CD4-positive, CD25-positive, alpha-beta regulatory T cell (primary cell): Measurements from ENCODE around the gene CCDC81. TPM values are rescaled to one million over a fixed set of nuclear protein-coding genes. Genes with fewer than 3 reads are reported as not detected.

Source experiments
- ATAC-seq, 2 donors: fragments of 150-1000 bp; cut with Tn5 transposase; one replicate each; pipeline ENCODE4 v1.10.0; 2021; ENCODE audit warnings: low read depth in 2 of 2, moderate number of reproducible peaks in 2 of 2, moderate library complexity in 1 of 2
- DNase-seq, 3 donors: peaks; one replicate each; pipeline versions ENCODE4 v3.0.0 to v3.0.0-alpha.2; 2012 to 2022; ENCODE audit warnings: mixed read lengths in 1 of 3
- H3K27ac ChIP-seq: one replicate; pipeline ENCODE4 v1.7.0; 2013; ENCODE audit warnings: mild to moderate bottlenecking, low read length; ENCODE audit not compliant: insufficient read depth, poor library complexity, severe bottlenecking
- H3K27me3 ChIP-seq: one replicate; pipeline ENCODE4 v1.7.0; 2013; ENCODE audit warnings: low read length; ENCODE audit not compliant: control insufficient read depth, insufficient read depth
- H3K36me3 ChIP-seq: one replicate; pipeline ENCODE4 v1.7.0; 2013; ENCODE audit warnings: mild to moderate bottlenecking, low read length, moderate library complexity; ENCODE audit not compliant: control insufficient read depth, insufficient read depth
- H3K4me1 ChIP-seq: 2 replicates; pipeline ENCODE4 v1.7.0; 2013; ENCODE audit warnings: mild to moderate bottlenecking, low read length; ENCODE audit not compliant: insufficient read depth, control insufficient read depth, poor library complexity, severe bottlenecking
- H3K4me3 ChIP-seq: one replicate; pipeline ENCODE4 v1.7.0; 2013; ENCODE audit warnings: low read depth, mild to moderate bottlenecking, low read length, moderate library complexity
- H3K9me3 ChIP-seq, 2 experiments: 1 replicate in 1 of 2; 2 replicates in 1 of 2; pipeline ENCODE4 v1.7.0; 2013; ENCODE audit warnings: low read length in 2 of 2, mild to moderate bottlenecking in 1 of 2, moderate library complexity in 1 of 2; ENCODE audit not compliant: control insufficient read depth in 2 of 2
- H3K27ac Mint-ChIP-seq, 3 donors: one replicate each; pipeline ENCODE4 v1.8.0; 2020 to 2022; ENCODE audit warnings: mild to moderate bottlenecking in 3 of 3, mixed read lengths in 3 of 3, moderate library complexity in 2 of 3
- H3K27me3 Mint-ChIP-seq: one replicate; pipeline ENCODE4 v1.8.0; 2022; ENCODE audit warnings: mild to moderate bottlenecking, mixed read lengths
- H3K36me3 Mint-ChIP-seq: one replicate; pipeline ENCODE4 v1.8.0; 2020; ENCODE audit warnings: mixed read lengths
- H3K4me1 Mint-ChIP-seq, 4 donors: one replicate each; pipeline ENCODE4 v1.8.0; 2020 to 2022; ENCODE audit warnings: mixed read lengths in 4 of 4, mild to moderate bottlenecking in 1 of 4
- H3K4me3 Mint-ChIP-seq, 4 donors: one replicate each; pipeline ENCODE4 v1.8.0; 2020 to 2022; ENCODE audit warnings: mild to moderate bottlenecking in 4 of 4, mixed read lengths in 4 of 4, moderate library complexity in 3 of 4
- H3K9me3 Mint-ChIP-seq, 7 donors: one replicate each; pipeline ENCODE4 v1.8.0; 2020 to 2022; ENCODE audit warnings: mixed read lengths in 7 of 7, mild to moderate bottlenecking in 3 of 7, moderate library complexity in 2 of 7
- polyA plus RNA-seq, 4 donors: library from polyadenylated mRNA; unstranded; fragments of 300-500 nt; fragmentation: Illumina TruSeq; gene quantifications; one replicate each; pipeline ENCODE4 v1.2.3, GENCODE V29; 2021
- total RNA-seq: library from RNA; stranded (reverse); gene quantifications from one replicate; pipeline ENCODE4 v1.2.3, GENCODE V29; 2022

CCDC81 gene
- total and polyA plus RNA-seq, 5 donors from 2014 or later: 0.96 TPM; not detected in 4

DNA sequence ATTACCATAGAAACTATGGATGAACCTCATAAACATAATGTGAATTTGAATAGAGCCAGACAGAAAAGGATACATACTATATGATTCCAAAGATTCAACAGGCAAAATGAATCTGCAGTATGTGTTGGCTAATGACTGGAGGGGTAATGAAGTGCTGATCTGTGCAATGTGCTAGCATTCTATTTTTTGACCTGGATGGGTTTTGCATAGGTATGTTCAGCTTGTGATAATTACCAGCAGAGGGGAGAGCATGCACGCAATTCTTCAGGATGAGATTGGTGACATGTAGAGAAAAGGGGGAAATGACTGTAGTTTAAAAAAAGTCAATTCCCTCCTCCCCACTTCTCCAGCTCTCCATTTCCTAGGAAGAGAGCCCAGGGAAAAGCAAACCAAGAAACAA lies 618 bp upstream of the CCDC81 start:
- Histone ChIP-seq H3K9me3 (no peaks in the 10 kb centered on the region), H3K4me1 (no peaks in the 10 kb centered on the region), H3K27ac (no peak overlapping the region), H3K4me3 (no peak overlapping the region), H3K36me3 (no peaks in the 10 kb centered on the region), H3K27me3 (no peaks in the 10 kb centered on the region)
- H3K4me1 Mint-ChIP-seq: no peaks in the 10 kb centered on the region
- H3K36me3 Mint-ChIP-seq: no peaks in the 10 kb centered on the region
- no peak overlapping the region for H3K4me3 Mint-ChIP-seq
- no peak for ATAC-seq
- peaks cover 0 to 1% (median 0%) of the 10 kb centered on the region in 7 donors for H3K9me3 Mint-ChIP-seq
- DNase-seq: no peak
- H3K27me3 Mint-ChIP-seq: peaks cover 12% of the 10 kb centered on the region
- H3K27ac Mint-ChIP-seq: no peak overlapping the region

DNA sequence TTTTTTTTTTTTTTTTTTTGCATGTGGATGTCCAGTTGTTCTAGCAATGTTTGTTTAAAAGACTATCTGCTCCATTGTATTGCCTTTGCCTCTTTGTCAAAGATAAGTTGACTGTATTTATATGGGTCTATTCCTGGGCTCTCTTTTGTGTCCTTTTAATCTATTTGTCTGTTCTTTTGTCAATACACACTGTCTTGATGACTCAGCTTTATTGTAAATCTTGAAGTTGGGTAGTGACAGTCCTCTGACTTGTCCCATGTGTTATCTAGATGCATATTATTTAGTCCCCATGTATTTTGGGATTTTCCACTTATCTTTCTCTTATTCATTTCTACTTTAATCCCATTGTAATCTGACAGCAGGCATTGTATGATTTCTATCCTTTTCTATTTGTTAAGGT lies 3.3 kb downstream of the CCDC81 start:
- Mint-ChIP-seq H3K9me3 (peaks cover 0 to 1% (median 0%) of the 10 kb centered on the region in 7 donors), H3K27ac (no peak overlapping the region), H3K36me3 (no peaks in the 10 kb centered on the region)

DNA sequence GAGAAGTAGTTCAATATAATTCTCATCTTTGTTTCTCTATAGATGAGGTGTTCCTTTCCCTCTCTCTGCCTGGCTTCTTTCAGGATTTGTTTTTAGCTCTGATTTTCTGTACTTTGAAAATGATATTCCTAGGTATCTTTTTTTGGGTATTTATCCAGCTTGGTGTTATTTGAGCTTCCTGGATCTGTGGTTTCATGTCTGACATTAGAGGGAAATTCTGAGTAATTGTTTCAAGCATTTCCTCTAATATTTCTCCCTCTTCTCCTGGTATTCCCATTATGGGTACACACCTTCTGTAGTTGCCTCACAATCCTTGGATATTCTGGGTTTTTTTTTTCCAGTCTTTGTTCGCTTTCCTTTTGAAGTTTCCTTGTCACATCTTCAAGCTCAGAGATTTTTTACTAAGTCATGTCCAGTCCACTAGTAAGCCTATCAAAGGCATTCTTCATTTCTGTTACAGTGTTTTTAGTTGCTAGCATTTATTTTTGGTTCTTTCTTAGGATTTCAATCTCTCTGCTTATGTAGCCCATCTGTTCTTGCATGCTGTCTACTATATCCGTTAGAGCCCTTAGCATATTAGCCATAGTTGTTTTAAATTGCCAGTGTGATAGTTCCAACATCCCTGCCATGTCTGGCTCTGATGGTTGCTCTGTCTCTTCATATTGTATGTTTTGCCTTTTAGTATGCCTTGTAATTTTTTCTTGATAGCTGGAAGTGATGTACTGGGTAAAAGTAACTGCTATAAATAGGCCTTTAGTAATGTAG lies 5.8 kb downstream of the CCDC81 start:
- ATAC-seq: no peak
- H3K27me3 ChIP-seq: no peaks in the 10 kb centered on the region
- H3K4me1 ChIP-seq: no peaks in the 10 kb centered on the region
- Mint-ChIP-seq H3K36me3 (no peaks in the 10 kb centered on the region), H3K4me1 (no peaks in the 10 kb centered on the region), H3K4me3 (no peak overlapping the region), H3K27me3 (peaks cover 5% of the 10 kb centered on the region), H3K27ac (no peak overlapping the region), H3K9me3 (peaks cover 0 to 1% (median 0%) of the 10 kb centered on the region in 7 donors)
- no peaks in the 10 kb centered on the region for H3K9me3 ChIP-seq
- no peaks in the 10 kb centered on the region for H3K36me3 ChIP-seq
- no peak for DNase-seq
- no peak overlapping the region for H3K27ac ChIP-seq
- H3K4me3 ChIP-seq: no peak overlapping the region

More for the DNA sequence above, 3.3 kb downstream of the CCDC81 start:
- H3K4me1 ChIP-seq: no peaks in the 10 kb centered on the region
- no peak overlapping the region for H3K4me3 Mint-ChIP-seq
- H3K9me3 ChIP-seq: no peaks in the 10 kb centered on the region
- peaks cover 12% of the 10 kb centered on the region for H3K27me3 Mint-ChIP-seq
- ATAC-seq: no peak
- no peak for DNase-seq
- H3K36me3 ChIP-seq: no peaks in the 10 kb centered on the region
- H3K4me1 Mint-ChIP-seq: no peaks in the 10 kb centered on the region
- no peak overlapping the region for H3K27ac ChIP-seq
- H3K27me3 ChIP-seq: no peaks in the 10 kb centered on the region
- H3K4me3 ChIP-seq: no peak overlapping the region

DNA sequence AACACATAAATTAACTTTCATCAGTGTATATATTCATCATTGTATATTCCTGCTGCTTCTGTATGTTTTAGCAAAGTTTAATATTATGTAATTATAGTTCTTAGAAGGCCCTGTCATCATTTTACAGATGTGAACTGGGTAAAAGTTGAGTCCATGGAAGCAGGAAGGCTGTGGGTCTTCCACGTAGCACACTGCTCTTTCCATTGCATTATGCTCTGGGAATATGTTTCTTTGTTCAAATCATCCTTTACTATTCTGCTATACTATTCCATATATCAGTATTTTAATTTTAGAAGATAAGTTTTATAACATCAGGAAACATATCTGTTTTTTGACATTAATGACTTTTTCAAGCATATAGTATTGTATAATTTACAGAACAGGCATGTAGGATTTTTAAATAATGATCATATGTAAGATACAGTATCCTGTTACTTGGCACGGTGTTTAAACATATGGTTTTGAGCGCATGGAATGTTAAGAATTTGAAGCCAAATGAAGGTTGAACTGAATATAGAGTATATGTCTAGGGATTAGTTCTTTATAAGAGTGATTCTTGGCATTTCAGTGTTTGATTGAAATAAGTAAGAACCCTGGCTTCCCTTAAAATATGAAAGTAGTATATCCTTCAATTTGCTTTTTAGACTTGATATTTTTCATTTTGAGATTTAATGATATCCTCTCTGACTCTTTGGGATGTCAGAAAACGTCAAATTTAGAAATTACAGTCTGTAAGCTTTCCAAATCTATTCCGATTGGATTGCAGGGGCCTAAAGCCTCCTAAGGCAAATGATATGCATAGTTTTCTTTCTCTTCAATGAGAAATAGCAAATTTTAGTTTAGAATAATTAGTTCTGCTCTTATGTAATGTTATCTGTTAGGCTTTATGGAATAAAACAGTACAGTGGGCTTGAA lies 8.6 kb downstream of the CCDC81 start:
- no peak overlapping the region for H3K4me3 Mint-ChIP-seq
- Histone ChIP-seq H3K4me3 (no peak overlapping the region), H3K9me3 (no peaks in the 10 kb centered on the region), H3K36me3 (no peaks in the 10 kb centered on the region), H3K4me1 (no peaks in the 10 kb centered on the region), H3K27me3 (no peaks in the 10 kb centered on the region), H3K27ac (no peak overlapping the region)
- no peaks in the 10 kb centered on the region for H3K9me3 Mint-ChIP-seq
- H3K36me3 Mint-ChIP-seq: no peaks in the 10 kb centered on the region
- ATAC-seq (no peak), DNase-seq (no peak)
- no peak overlapping the region for H3K27ac Mint-ChIP-seq
- H3K27me3 Mint-ChIP-seq: peaks cover 1% of the 10 kb centered on the region
- no peaks in the 10 kb centered on the region for H3K4me1 Mint-ChIP-seq

DNA sequence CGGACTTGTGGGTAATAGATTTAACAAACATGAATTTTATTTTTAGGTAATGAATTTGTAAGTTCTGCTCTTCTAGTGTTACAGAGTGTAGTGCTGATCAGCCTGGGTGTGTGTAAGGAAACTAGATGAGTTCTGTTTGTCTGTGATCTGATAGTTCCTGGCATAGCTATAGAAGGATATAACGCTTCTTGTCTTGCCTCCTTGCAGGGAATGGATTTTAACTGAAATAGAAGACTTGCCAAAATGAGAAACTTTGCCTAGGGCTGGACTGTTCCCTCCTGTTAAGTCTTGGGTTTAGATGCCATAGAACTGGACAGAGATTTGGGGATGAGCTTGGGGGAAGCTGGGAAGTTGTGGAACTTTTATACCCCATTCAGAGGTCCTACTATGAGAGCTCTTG lies 11.6 kb downstream of the CCDC81 start:
- H3K4me3 Mint-ChIP-seq: no peak overlapping the region
- DNase-seq (no peak), ATAC-seq (no peak)
- no peaks in the 10 kb centered on the region for H3K9me3 Mint-ChIP-seq
- Histone ChIP-seq H3K4me3 (no peak overlapping the region), H3K4me1 (no peaks in the 10 kb centered on the region), H3K27ac (no peak overlapping the region), H3K9me3 (no peaks in the 10 kb centered on the region), H3K36me3 (no peaks in the 10 kb centered on the region), H3K27me3 (peaks cover 1% of the 10 kb centered on the region)
- H3K36me3 Mint-ChIP-seq: no peaks in the 10 kb centered on the region
- H3K27ac Mint-ChIP-seq: no peak overlapping the region
- H3K27me3 Mint-ChIP-seq: no peaks in the 10 kb centered on the region
- no peaks in the 10 kb centered on the region for H3K4me1 Mint-ChIP-seq

DNA sequence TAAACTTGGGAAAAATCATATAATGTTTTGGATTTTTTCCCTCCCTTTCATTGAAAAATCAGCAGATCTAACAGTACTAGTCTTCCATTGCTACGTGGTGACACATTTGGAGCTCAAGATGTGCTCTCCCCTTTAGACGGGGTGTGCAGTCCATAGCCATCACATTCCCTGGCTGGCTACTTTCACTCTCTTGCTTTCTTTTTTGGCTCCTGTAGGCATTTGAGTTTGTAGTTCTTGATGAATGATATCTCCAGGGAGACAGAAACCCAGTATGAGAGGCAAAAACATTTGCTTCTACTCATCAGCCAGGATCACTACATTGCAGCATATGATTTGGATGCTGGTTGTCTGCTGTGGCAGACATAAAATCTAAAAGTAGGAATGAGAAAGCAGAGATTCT lies 12.1 kb downstream of the CCDC81 start:
- Histone ChIP-seq H3K36me3 (no peaks in the 10 kb centered on the region), H3K27me3 (peaks cover 1% of the 10 kb centered on the region), H3K27ac (no peak overlapping the region), H3K4me3 (no peak overlapping the region), H3K4me1 (no peaks in the 10 kb centered on the region), H3K9me3 (no peaks in the 10 kb centered on the region)
- H3K4me3 Mint-ChIP-seq: no peak overlapping the region
- ATAC-seq (no peak), DNase-seq (no peak)
- no peaks in the 10 kb centered on the region for H3K36me3 Mint-ChIP-seq
- no peaks in the 10 kb centered on the region for H3K9me3 Mint-ChIP-seq
- H3K27me3 Mint-ChIP-seq: no peaks in the 10 kb centered on the region
- peak overlapping the region in 1 of 3 donors; percentile 38 for H3K27ac Mint-ChIP-seq
- H3K4me1 Mint-ChIP-seq: no peaks in the 10 kb centered on the region

DNA sequence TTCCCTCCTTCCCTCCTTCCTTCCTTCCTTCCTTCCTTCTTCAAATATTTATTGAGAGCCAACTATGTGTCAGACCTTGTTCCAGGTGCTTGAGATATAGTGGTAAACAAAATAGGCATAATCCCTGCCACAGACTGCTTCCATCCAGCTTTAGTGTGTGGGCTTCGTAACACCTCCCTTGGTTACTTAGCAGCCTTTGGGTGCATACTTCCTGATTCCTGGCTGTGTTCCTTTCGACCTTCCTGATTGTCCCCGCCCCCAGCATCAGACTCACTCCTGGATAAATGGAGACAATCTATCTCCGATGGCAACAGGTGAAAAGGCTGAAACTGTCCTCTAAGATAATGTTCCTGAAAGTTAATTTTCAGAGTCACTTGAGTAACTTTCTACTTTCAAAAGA lies 13.5 kb downstream of the CCDC81 start:
- Histone ChIP-seq H3K36me3 (no peaks in the 10 kb centered on the region), H3K4me3 (no peak overlapping the region), H3K27ac (no peak overlapping the region), H3K4me1 (no peaks in the 10 kb centered on the region), H3K27me3 (peaks cover 1% of the 10 kb centered on the region), H3K9me3 (no peaks in the 10 kb centered on the region)
- ATAC-seq (no peak), DNase-seq (no peak)
- Mint-ChIP-seq H3K36me3 (no peaks in the 10 kb centered on the region), H3K27me3 (no peaks in the 10 kb centered on the region), H3K27ac (no peak overlapping the region), H3K9me3 (no peaks in the 10 kb centered on the region), H3K4me1 (no peaks in the 10 kb centered on the region), H3K4me3 (no peak overlapping the region)
